Stomach smooth muscle (tissue), 2 donors: ENCODE data around the gene PELO.

ENCODE experiments used
- H3K27ac ChIP-seq: one replicate; pipeline ENCODE4 v1.7.0; 2013; ENCODE audit warnings: mild to moderate bottlenecking, low read length, inconsistent platforms
- H3K27me3 ChIP-seq, 2 donors: one replicate each; pipeline ENCODE4 v1.7.0; 2013; ENCODE audit warnings: low read length in 2 of 2; ENCODE audit not compliant: insufficient read depth in 2 of 2, control insufficient read depth in 1 of 2
- H3K36me3 ChIP-seq, 2 donors: one replicate each; pipeline ENCODE4 v1.7.0; 2013; ENCODE audit warnings: low read length in 2 of 2; ENCODE audit not compliant: control insufficient read depth in 2 of 2, insufficient read depth in 2 of 2
- H3K4me1 ChIP-seq: one replicate; pipeline ENCODE4 v1.7.0; 2013; ENCODE audit warnings: low read length; ENCODE audit not compliant: control insufficient read depth, insufficient read depth
- H3K4me3 ChIP-seq, 2 donors: one replicate each; pipeline ENCODE4 v1.7.0; 2013; ENCODE audit warnings: low read length in 2 of 2
- H3K9ac ChIP-seq, 2 donors: one replicate each; pipeline ENCODE4 v1.7.0; 2013; ENCODE audit warnings: low read length in 2 of 2, mild to moderate bottlenecking in 1 of 2
- H3K9me3 ChIP-seq, 2 donors: one replicate each; pipeline ENCODE4 v1.7.0; 2013; ENCODE audit warnings: low read length in 2 of 2; ENCODE audit not compliant: control insufficient read depth in 2 of 2
- donor health status: healthy.
- donor health status: Pancreatic carcinoma.

Gene PELO

GRCh38 chr5:52800394-52801213 lies 12.9 kb downstream of the PELO start:
- Histone ChIP-seq H3K9ac (peak overlapping the region; percentile 66 to 92), H3K27ac (peak overlapping the region; percentile 84), H3K27me3 (no peaks in the 10 kb centered on the region), H3K9me3 (no peaks in the 10 kb centered on the region), H3K4me3 (peak overlapping the region; percentile 83 to 96), H3K36me3 (peaks cover 6 to 11% of the 10 kb centered on the region in 2 donors), H3K4me1 (peaks cover 32% of the 10 kb centered on the region)

GRCh38 chr5:52801329-52801728 lies 13.6 kb downstream of the PELO start:
- Histone ChIP-seq H3K9me3 (no peaks in the 10 kb centered on the region), H3K27me3 (no peaks in the 10 kb centered on the region), H3K4me1 (peaks cover 37% of the 10 kb centered on the region), H3K36me3 (peaks cover 6 to 11% of the 10 kb centered on the region in 2 donors), H3K9ac (peak overlapping the region; percentile 66 to 92), H3K27ac (peak overlapping the region; percentile 84), H3K4me3 (peak overlapping the region; percentile 83 to 96)

- Histone ChIP-seq H3K9ac (peak overlapping the region in 1 of 2 donors; percentile 92), H3K36me3 (peaks cover 6 to 11% of the 10 kb centered on the region in 2 donors), H3K9me3 (no peaks in the 10 kb centered on the region), H3K4me3 (peak overlapping the region; percentile 83 to 96), H3K27ac (no peak overlapping the region), H3K27me3 (no peaks in the 10 kb centered on the region), H3K4me1 (peaks cover 42% of the 10 kb centered on the region)
Measured at GRCh38 chr5:52802272-52802973, 14.7 kb downstream of the PELO start.

GRCh38 chr5:52802974-52803336 lies 15.2 kb downstream of the PELO start:
- peaks cover 6 to 11% of the 10 kb centered on the region in 2 donors for H3K36me3 ChIP-seq
- H3K9ac ChIP-seq, result no peak overlapping the region
- H3K4me1 ChIP-seq, result peaks cover 47% of the 10 kb centered on the region
- no peak overlapping the region for H3K27ac ChIP-seq
- peak overlapping the region; percentile 83 to 96 for H3K4me3 ChIP-seq
- no peaks in the 10 kb centered on the region for H3K9me3 ChIP-seq
- H3K27me3 ChIP-seq, result no peaks in the 10 kb centered on the region

GRCh38 chr5:52804387-52804791 lies 16.7 kb downstream of the PELO start:
- Histone ChIP-seq H3K27me3 (no peaks in the 10 kb centered on the region), H3K4me3 (peak overlapping the region; percentile 30 to 53), H3K4me1 (peaks cover 45% of the 10 kb centered on the region), H3K36me3 (peaks cover 6 to 11% of the 10 kb centered on the region in 2 donors), H3K9ac (peak overlapping the region in 1 of 2 donors; percentile 23), H3K9me3 (no peaks in the 10 kb centered on the region), H3K27ac (no peak overlapping the region)

GRCh38 chr5:52804981-52805380 lies 17.3 kb downstream of the PELO start:
- H3K4me3 ChIP-seq, result peak overlapping the region; percentile 26 to 36
- H3K4me1 ChIP-seq, result peaks cover 46% of the 10 kb centered on the region
- H3K36me3 ChIP-seq, result peaks cover 6 to 11% of the 10 kb centered on the region in 2 donors
- no peaks in the 10 kb centered on the region for H3K27me3 ChIP-seq
- no peaks in the 10 kb centered on the region for H3K9me3 ChIP-seq
- H3K9ac ChIP-seq, result no peak overlapping the region
- no peak overlapping the region for H3K27ac ChIP-seq

- H3K27ac ChIP-seq, result no peak overlapping the region
- no peak overlapping the region for H3K9ac ChIP-seq
- no peak overlapping the region for H3K4me3 ChIP-seq
- no peaks in the 10 kb centered on the region for H3K9me3 ChIP-seq
- H3K27me3 ChIP-seq, result no peaks in the 10 kb centered on the region
- peaks cover 6 to 11% of the 10 kb centered on the region in 2 donors for H3K36me3 ChIP-seq
- peaks cover 46% of the 10 kb centered on the region for H3K4me1 ChIP-seq
Measured at GRCh38 chr5:52805615-52806014, 17.9 kb downstream of the PELO start.

GRCh38 chr5:52807037-52807436 lies 19.3 kb downstream of the PELO start:
- no peaks in the 10 kb centered on the region for H3K9me3 ChIP-seq
- H3K9ac ChIP-seq, result no peak overlapping the region
- H3K27me3 ChIP-seq, result no peaks in the 10 kb centered on the region
- H3K36me3 ChIP-seq, result peaks cover 0 to 2% of the 10 kb centered on the region in 2 donors
- no peak overlapping the region for H3K4me3 ChIP-seq
- peaks cover 43% of the 10 kb centered on the region for H3K4me1 ChIP-seq
- H3K27ac ChIP-seq, result no peak overlapping the region

- Histone ChIP-seq H3K9me3 (no peaks in the 10 kb centered on the region), H3K36me3 (no peaks in the 10 kb centered on the region), H3K27ac (peak overlapping the region; percentile 26), H3K27me3 (no peaks in the 10 kb centered on the region), H3K4me1 (peaks cover 44% of the 10 kb centered on the region), H3K9ac (no peak overlapping the region), H3K4me3 (no peak overlapping the region)
Measured at GRCh38 chr5:52807723-52808122, 20.0 kb downstream of the PELO start.

- no peak overlapping the region for H3K4me3 ChIP-seq
- H3K36me3 ChIP-seq, result no peaks in the 10 kb centered on the region
- peaks cover 44% of the 10 kb centered on the region for H3K4me1 ChIP-seq
Measured at GRCh38 chr5:52808316-52808901, 20.7 kb downstream of the PELO start.

More at GRCh38 chr5:52808316-52808901, 20.7 kb downstream of the PELO start:
- Histone ChIP-seq H3K27ac (peak overlapping the region; percentile 50), H3K27me3 (no peaks in the 10 kb centered on the region), H3K9ac (peak overlapping the region in 1 of 2 donors; percentile 31), H3K9me3 (no peaks in the 10 kb centered on the region)
